DOHH2 (cell line): ENCODE data around the gene MGMT.

ENCODE experiments used
- EZH2phosphoT487 ChIP-seq: fragments of 200-600 bp; sonication (generic); IDR thresholded peaks from 2 replicates; pipeline ENCODE4 v1.6.1; 2017; ENCODE audit warnings: borderline replicate concordance, mild to moderate bottlenecking, antibody characterized with exemption, low read length, moderate library complexity, mixed read lengths
- TF ChIP-seq, protein P1 (sequence below): fragments of 200-600 bp; sonication (generic); IDR thresholded peaks from one replicate; pipeline ENCODE4 v1.5.1; 2014; ENCODE audit warnings: antibody characterized with exemption, mild to moderate bottlenecking, low read depth, low read length; ENCODE audit not compliant: poor library complexity, severe bottlenecking

- TF ChIP-seq, protein P1, sequence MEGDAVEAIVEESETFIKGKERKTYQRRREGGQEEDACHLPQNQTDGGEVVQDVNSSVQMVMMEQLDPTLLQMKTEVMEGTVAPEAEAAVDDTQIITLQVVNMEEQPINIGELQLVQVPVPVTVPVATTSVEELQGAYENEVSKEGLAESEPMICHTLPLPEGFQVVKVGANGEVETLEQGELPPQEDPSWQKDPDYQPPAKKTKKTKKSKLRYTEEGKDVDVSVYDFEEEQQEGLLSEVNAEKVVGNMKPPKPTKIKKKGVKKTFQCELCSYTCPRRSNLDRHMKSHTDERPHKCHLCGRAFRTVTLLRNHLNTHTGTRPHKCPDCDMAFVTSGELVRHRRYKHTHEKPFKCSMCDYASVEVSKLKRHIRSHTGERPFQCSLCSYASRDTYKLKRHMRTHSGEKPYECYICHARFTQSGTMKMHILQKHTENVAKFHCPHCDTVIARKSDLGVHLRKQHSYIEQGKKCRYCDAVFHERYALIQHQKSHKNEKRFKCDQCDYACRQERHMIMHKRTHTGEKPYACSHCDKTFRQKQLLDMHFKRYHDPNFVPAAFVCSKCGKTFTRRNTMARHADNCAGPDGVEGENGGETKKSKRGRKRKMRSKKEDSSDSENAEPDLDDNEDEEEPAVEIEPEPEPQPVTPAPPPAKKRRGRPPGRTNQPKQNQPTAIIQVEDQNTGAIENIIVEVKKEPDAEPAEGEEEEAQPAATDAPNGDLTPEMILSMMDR = no peak
- no peak for TF ChIP-seq EZH2phosphoT487
Measured at GRCh38 chr10:129622291-129622690, 155.2 kb downstream of the MGMT start.
